GM12872 (cell line): ENCODE results near the gene NFE2L1.
A peak's percentile ranks its signal among the peaks of the same experiment; 100 is the strongest.

Experiments used
- CTCF ChIP-seq: IDR thresholded peaks from 3 replicates; pipeline ENCODE4 v1.5.1; 2011; ENCODE audit warnings: low read depth, mild to moderate bottlenecking, low read length, moderate library complexity; ENCODE audit not compliant: insufficient read depth

Gene NFE2L1

DNA sequence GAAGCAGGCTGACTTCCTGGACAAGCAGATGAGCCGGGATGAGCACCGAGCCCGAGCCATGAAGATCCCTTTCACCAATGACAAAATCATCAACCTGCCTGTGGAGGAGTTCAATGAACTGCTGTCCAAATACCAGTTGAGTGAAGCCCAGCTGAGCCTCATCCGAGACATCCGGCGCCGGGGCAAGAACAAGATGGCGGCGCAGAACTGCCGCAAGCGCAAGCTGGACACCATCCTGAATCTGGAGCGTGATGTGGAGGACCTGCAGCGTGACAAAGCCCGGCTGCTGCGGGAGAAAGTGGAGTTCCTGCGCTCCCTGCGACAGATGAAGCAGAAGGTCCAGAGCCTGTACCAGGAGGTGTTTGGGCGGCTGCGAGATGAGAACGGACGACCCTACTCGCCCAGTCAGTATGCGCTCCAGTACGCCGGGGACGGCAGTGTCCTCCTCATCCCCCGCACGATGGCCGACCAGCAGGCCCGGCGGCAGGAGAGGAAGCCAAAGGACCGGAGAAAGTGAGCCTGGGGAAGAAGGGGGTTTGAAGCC is 11.0 kb downstream of the NFE2L1 start:
- no peak for TF ChIP-seq CTCF

DNA sequence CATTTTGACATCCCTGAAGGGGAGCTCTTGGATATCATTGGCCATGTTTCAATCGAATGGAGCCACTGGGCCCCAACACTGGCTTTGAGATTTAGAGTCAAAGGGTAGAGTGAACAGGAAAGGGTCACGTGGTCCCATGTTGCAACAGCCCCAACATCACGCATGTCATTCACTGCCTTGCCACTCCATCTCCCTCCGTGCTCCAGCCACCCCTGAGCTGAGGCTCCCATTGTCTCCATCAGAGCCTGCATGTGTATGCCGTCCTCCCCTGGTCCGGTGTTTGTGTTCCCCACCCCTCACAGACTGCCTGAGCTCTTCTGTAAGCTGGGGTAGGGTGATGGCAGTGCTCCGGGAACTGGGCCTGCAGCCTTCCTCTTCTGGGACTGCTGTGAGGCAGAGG is 12.1 kb downstream of the NFE2L1 start:
- TF ChIP-seq CTCF = no peak

- TF ChIP-seq CTCF = no peak
Observed at GRCh38 chr17:48062273-48062672, 14.1 kb downstream of the NFE2L1 start.

- TF ChIP-seq CTCF = no peak
Observed at GRCh38 chr17:48064638-48065037, 16.5 kb downstream of the NFE2L1 start.

DNA sequence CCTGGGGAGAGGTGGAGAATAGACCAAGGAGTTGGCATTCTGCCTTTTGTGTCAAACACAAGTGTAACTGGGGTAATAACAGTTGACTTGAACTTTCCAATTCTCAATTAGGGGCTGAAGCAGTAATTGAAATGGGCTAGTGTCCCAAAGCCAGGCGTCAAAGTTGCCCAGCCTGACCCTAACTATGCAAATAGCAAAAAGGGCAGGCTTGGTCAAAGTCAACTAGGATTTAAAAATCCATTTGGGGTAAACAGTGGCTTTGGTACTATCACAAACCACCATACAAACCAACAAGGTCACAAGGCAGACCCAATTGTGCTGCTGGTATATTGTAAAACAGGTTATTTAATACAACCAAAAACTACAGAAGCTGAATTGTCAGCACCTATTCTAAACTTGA is 18.0 kb downstream of the NFE2L1 start:
- no peak for TF ChIP-seq CTCF

DNA sequence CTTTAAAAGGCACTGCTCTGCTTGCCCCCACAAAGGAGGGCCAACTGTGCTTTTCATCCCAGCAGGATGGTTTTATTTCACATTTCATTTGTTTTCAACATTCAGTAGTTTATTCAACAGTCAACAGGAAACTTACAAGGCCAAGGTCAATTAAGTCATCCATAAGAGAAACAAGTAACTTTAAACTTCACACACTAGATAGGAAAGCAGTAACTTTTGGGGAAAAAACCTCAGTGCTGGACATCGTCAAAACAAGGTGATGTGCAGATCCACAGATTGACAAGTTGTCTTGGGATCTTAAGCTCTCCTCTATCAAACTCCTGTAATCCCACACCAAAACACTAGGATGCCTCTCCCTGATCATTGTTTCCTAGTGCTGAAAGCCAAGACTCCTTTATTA is 18.5 kb downstream of the NFE2L1 start:
- TF ChIP-seq CTCF = no peak

- no peak for TF ChIP-seq CTCF
Observed at GRCh38 chr17:48067245-48067644, 19.1 kb downstream of the NFE2L1 start.

GRCh38 chr17:48068491-48068961 is 20.4 kb downstream of the NFE2L1 start:
- peak; percentile 54; the same call in 2 of the 3 replicates for TF ChIP-seq CTCF
